Psoas muscle (tissue), 8 donors: Measurements from ENCODE around the gene IGF1R. TPM values are rescaled to one million over a fixed set of nuclear protein-coding genes. Genes with fewer than 3 reads are reported as not detected.

Experiments used
- ATAC-seq, 4 donors: fragments of 200-7000 bp; cut with Tn5 transposase; one replicate each; pipeline ENCODE4 v1.9.1; 2020; ENCODE audit warnings: moderate library complexity in 3 of 4, mild to moderate bottlenecking in 2 of 4
- DNase-seq, 2 donors: peaks; one replicate each; pipeline ENCODE4 v3.0.0-alpha.2; 2020
- H3K27ac ChIP-seq: fragments of 200-600 bp; one replicate; pipeline ENCODE4 v1.8.0; 2022
- H3K27me3 ChIP-seq, 3 donors: fragments of 200-600 bp in 1 of 3; one replicate each; pipeline versions ENCODE4 v1.6.1 to v1.8.0; 2013 to 2022; ENCODE audit warnings: low read length in 2 of 3, mild to moderate bottlenecking in 2 of 3, moderate library complexity in 1 of 3; ENCODE audit not compliant: insufficient read depth in 3 of 3
- H3K36me3 ChIP-seq, 2 donors: fragments of 200-600 bp in 1 of 2; one replicate each; pipeline versions ENCODE4 v1.6.1 to v1.8.0; 2013 to 2022; ENCODE audit warnings: low read depth in 1 of 2, mild to moderate bottlenecking in 1 of 2, moderate library complexity in 1 of 2; ENCODE audit not compliant: insufficient read depth in 1 of 2
- H3K4me1 ChIP-seq: fragments of 200-600 bp; one replicate; pipeline ENCODE4 v1.8.0; 2022
- H3K4me3 ChIP-seq: fragments of 200-600 bp; one replicate; pipeline ENCODE4 v1.8.0; 2022; ENCODE audit warnings: mild to moderate bottlenecking
- H3K9me3 ChIP-seq: fragments of 200-600 bp; one replicate; pipeline ENCODE4 v1.8.0; 2022
- WGBS, 3 donors: extraction: QIAGEN DNeasy Blood & Tissue Kit; methylation state at CpG; one replicate each; pipeline versions ENCODE4 v1.1.6 to v1.1.7; 2013; 5-methylcytosine and 5-hydroxymethylcytosine counted together
- intact Hi-C, 2 donors: fragments of 100-400 bp; cut with DNase I; formaldehyde crosslinking; loops; one replicate each; pipeline versions ENCODE4 v1.11.0 to v1.14.2; 2022
- polyA plus RNA-seq, 3 donors: library from polyadenylated mRNA; stranded (reverse); fragments of 200-250 nt; gene quantifications; one replicate each; pipeline ENCODE4 v1.2.3, GENCODE V29; 2013
- total RNA-seq, 4 donors: library from RNA; stranded (reverse); fragmentation: NEBNext Ultra II Directional in 2 of 4; extraction: Animal tissue kit (Norgen Biotek cat#: 25700) in 2 of 4; gene quantifications; one replicate each; pipeline versions ENCODE4 v1.2.1 to v1.2.4, GENCODE V29; 2021 to 2023
- TF ChIP-seq, protein P1 (sequence below): fragments of 200-600 bp; IDR thresholded peaks from one replicate; pipeline ENCODE4 v1.8.0; 2022; ENCODE audit warnings: antibody characterized with exemption
- donor health status: healthy with polysubstance abuse.
- donor health status: DM: no; HTN: no; CAD: no; lungs with moderate emphysema.
- donor health status: Bipolar disorder and iron deficiency.
- donor health status: healthy.
- donor health status: DM: yes; HTN: yes; CAD: no.
- donor health status: DM: no; HTN: no; CAD: no.
- donor health status: DM: no; HTN: no; CAD: no.
- donor health status: DM: yes; HTN: yes; CAD: no.

Gene IGF1R
- total and polyA plus RNA-seq, 7 donors, result 2.1 to 20.4 (median 12.0) TPM

DNA sequence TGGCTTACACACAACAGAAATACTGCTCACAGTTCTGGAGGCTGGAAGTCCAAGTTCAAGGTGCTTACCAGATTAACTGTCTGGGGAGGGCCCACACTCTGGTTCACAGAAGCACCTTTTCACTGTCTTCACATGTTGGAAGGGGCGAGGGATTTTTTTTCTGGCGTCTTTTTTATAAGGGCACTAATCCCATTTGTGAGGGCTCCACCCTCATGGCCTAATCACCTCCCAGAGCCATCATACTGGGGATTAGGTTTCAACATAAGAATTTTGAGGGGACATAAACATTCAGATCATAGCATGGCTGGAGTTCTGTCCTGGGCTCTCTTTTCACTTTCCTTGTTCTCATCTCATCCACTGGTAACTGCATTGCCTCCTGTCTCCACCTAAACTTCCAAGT is 63.5 kb downstream of the IGF1R start:
- TF ChIP-seq, protein P1, sequence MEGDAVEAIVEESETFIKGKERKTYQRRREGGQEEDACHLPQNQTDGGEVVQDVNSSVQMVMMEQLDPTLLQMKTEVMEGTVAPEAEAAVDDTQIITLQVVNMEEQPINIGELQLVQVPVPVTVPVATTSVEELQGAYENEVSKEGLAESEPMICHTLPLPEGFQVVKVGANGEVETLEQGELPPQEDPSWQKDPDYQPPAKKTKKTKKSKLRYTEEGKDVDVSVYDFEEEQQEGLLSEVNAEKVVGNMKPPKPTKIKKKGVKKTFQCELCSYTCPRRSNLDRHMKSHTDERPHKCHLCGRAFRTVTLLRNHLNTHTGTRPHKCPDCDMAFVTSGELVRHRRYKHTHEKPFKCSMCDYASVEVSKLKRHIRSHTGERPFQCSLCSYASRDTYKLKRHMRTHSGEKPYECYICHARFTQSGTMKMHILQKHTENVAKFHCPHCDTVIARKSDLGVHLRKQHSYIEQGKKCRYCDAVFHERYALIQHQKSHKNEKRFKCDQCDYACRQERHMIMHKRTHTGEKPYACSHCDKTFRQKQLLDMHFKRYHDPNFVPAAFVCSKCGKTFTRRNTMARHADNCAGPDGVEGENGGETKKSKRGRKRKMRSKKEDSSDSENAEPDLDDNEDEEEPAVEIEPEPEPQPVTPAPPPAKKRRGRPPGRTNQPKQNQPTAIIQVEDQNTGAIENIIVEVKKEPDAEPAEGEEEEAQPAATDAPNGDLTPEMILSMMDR, result no peak
- ATAC-seq (no peak), DNase-seq (no peak)
- Histone ChIP-seq H3K4me3 (no peak overlapping the region), H3K9me3 (peaks cover 3% of the 10 kb centered on the region), H3K36me3 (peaks cover 0 to 8% of the 10 kb centered on the region in 2 donors), H3K27ac (no peak overlapping the region), H3K4me1 (peaks cover 45% of the 10 kb centered on the region), H3K27me3 (no peaks in the 10 kb centered on the region)
- 96 to 100% (median 98%) methylated on average over 2 of the region's 2 CpGs for WGBS, 3 donors
- intact Hi-C loops, result no loop called here

DNA sequence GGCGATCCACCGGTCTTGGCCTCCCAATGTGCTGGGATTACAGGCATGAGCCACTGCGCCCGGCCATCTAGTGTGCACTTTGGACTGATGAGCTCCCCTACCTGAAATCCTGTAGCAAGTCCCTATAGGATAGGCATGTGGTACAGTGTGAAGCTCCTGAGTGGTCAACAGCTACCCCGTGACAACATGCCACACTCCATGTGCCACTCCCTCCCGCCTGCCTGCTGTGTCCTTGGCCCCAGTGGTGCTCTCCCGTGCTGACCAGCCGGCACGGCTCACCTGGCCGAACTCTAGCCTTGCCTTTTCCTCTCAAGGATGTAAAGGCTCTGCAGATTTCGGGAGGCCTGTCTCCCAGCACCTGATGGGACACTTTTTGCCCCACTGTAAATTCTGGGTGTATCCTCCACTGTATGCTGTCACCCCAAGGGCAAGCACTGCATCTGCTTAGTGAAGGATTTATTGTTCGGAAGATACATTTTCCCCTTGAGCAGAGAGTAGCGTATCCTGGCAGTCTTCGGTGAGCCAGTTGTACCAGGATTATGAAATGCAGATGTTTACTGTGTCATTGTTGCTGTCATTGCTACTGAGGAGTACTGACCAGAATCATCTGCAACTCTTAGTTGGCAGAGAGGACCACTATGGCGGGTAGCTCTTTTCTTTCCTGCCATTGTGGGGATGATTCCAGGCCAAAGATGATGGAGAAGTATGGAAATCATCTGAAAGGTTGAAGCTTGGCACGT is 64.7 kb downstream of the IGF1R start:
- ATAC-seq (peak in 3 of 4 donors; percentile 33 to 60 (median 59)), DNase-seq (no peak)
- H3K9me3 ChIP-seq, result peaks cover 3% of the 10 kb centered on the region
- H3K27me3 ChIP-seq, result no peaks in the 10 kb centered on the region
- no peak overlapping the region for H3K4me3 ChIP-seq
- H3K27ac ChIP-seq, result no peak overlapping the region
- intact Hi-C loops, result no loop called here
- peaks cover 52% of the 10 kb centered on the region for H3K4me1 ChIP-seq
- TF ChIP-seq, protein P1, result no peak
- WGBS, 3 donors, result 83 to 93% (median 92%) methylated on average over 16 of the region's 16 CpGs
- H3K36me3 ChIP-seq, result peaks cover 0 to 2% of the 10 kb centered on the region in 2 donors

DNA sequence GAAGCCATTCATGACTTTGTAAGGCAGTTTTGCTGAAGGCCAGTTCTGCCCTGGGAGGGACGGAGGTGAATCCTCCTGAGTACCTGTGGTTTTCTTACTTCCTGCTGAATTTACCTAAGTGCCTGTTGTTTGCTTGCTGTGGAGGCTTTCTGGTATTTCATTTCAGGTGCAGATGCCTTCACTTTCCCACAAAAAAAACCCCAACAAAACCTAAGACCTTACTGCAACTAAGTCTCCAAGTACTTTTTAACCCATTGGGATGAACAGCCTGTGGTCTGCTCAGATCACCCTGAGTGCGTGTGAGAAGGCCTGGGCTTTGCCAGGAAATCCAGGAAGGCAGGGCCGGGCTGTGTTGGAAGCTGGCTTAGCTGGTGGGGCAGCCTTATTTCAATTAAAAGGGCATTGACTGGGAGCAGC is 65.3 kb downstream of the IGF1R start:
- Histone ChIP-seq H3K4me1 (peaks cover 51% of the 10 kb centered on the region), H3K27me3 (no peaks in the 10 kb centered on the region), H3K9me3 (peaks cover 3% of the 10 kb centered on the region), H3K27ac (no peak overlapping the region), H3K36me3 (no peaks in the 10 kb centered on the region), H3K4me3 (no peak overlapping the region)
- WGBS, 3 donors, result 42 to 72% (median 48%) methylated on average over 3 of the region's 3 CpGs
- intact Hi-C loops, result no loop called here
- ATAC-seq (no peak), DNase-seq (no peak)
- TF ChIP-seq, protein P1, result no peak

DNA sequence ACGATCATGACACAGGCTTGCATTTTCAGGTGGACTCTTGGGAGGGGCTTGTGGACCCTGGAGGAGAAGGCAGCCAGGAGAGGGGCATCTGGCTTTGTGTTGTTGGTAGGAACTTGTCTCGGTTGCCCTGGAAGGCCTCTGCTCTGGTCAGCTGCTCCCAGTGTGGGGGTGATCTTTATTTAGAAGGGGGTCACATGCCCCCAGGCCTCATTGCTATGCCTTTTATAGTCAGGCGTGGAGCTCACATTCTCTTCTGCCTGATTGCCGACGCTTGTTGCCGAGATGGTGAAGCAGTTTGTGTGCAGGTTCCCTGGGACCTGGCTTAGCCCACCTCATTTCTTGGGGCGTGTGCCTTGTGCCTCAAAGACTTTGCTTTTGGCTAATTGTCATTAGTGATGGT is 66.6 kb downstream of the IGF1R start:
- DNase-seq, result no peak
- intact Hi-C loops, result no loop called here
- 35 to 55% (median 41%) methylated on average over 7 of the region's 7 CpGs for WGBS, 3 donors

More for the DNA sequence above, 66.6 kb downstream of the IGF1R start:
- Histone ChIP-seq H3K4me3 (no peak overlapping the region), H3K27ac (peak overlapping the region; percentile 32), H3K27me3 (no peaks in the 10 kb centered on the region), H3K36me3 (no peaks in the 10 kb centered on the region), H3K4me1 (peaks cover 56% of the 10 kb centered on the region), H3K9me3 (peaks cover 3% of the 10 kb centered on the region)
- TF ChIP-seq, protein P1, result no peak
- peak; percentile 51 to 74 (median 65) for ATAC-seq
